Activated naive CD4-positive, alpha-beta T cell (primary cell): ENCODE measurements around the gene TMEM108.

Experiments used
- DNase-seq, 4 experiments: peaks; one replicate each; lab custom pipeline; 2025; lab: John Stamatoyannopoulos, UW

The TMEM108 gene

GRCh38 chr3:133117342-133117741 lies 79.2 kb downstream of the TMEM108 start:
- DNase-seq, result no peak

DNA sequence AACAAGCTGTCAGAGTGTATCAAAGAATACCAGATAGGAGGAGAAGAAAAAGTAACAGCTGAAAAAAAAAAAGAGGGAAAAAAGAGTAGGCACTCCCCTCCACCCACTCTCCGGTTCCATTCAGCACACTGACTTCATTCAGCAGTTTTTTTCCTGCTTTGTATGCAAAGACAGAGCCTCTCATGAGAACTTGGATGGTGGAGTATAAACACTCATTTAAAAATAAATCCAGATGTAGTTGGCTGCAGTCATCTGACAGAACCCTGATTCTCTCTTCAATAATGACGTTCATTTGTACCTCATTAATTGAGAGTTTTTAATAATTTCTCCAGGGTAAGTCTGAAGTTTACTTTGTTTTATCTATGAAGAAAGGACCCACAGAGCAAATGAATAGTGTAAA lies 81.0 kb downstream of the TMEM108 start:
- DNase-seq, result no peak

DNA sequence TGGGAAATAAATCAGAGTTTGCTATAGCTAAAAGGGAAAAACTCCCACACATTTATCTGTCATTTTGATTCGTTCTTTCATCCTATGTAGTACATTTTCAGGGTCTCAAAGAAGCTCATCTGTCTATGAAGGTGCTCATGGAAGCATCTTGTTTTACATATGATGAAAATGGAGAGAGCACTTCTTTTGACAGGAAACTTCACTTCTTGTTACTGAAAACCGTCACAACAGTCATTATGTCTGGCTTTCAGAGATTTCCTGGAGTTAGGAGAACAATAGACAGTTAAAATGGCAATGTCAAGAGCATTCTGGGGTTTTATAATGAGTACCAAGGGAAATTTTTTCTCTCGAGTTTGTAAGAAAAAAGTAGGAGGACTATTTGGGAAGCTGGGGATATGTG lies 83.3 kb downstream of the TMEM108 start:
- DNase-seq, result no peak

GRCh38 chr3:133123636-133124035 lies 85.4 kb downstream of the TMEM108 start:
- no peak for DNase-seq

- no peak for DNase-seq
These were observed 86.3 kb downstream of the TMEM108 start for GRCh38 chr3:133124511-133124910.

DNA sequence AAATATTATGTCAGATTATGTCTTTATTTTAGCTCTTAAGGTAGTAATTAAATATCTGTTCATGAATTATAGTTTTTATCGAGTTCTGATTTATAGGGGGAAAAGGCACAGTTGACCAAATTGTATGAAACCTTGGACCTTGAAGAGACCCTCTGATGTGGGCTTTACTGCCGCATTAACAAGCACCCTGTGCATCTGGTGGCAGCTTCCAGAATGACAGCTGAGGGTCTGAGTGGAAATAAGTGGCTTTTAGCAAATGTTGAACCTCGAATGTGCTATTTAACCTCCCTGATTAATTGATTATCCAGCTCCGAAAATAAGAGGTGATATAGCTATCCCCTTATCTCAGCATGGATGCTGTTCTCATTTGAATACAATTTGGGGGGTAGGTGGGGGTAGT lies 87.0 kb downstream of the TMEM108 start:
- DNase-seq, result no peak

DNA sequence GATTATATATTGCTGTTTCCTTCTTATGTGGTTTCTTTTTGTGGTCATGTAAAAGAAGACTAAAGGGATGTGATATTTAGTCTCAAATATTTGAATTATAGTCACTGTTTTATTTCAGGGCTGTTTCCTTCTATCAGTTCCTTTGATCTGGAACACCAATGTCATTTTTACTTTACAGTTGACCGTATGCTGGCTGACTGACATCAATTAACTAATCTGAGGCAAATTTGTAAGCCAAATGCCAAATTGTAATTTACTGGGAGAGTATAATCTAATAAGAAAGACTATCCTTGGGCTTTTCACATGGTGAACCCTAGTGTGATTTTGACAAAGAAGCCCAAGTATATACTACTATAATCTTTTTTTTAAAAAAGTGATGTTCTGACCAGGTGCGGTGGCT lies 87.6 kb downstream of the TMEM108 start:
- DNase-seq, result no peak

DNA sequence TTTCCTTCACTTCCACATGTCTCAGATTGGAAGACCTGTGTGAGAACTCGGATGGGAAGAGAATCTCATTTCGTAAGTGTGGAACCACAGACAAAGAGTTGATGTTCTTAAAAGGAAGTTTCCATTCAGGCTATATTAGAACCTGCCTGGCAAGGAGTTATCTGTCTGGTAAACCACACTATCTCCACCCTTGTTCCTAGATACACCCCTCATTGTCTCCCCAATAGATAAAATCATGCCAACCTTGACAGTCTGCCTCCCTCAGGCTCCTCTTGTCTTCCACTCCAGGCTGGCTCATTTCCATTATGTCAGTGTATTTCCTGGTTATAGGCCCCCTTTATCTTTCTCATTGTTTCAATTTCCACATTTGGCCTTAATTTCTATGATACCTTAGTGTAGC lies 89.2 kb downstream of the TMEM108 start:
- no peak for DNase-seq

GRCh38 chr3:133130168-133130567 lies 92.0 kb downstream of the TMEM108 start:
- no peak for DNase-seq

GRCh38 chr3:133135306-133135705 lies 97.1 kb downstream of the TMEM108 start:
- DNase-seq, result no peak

DNA sequence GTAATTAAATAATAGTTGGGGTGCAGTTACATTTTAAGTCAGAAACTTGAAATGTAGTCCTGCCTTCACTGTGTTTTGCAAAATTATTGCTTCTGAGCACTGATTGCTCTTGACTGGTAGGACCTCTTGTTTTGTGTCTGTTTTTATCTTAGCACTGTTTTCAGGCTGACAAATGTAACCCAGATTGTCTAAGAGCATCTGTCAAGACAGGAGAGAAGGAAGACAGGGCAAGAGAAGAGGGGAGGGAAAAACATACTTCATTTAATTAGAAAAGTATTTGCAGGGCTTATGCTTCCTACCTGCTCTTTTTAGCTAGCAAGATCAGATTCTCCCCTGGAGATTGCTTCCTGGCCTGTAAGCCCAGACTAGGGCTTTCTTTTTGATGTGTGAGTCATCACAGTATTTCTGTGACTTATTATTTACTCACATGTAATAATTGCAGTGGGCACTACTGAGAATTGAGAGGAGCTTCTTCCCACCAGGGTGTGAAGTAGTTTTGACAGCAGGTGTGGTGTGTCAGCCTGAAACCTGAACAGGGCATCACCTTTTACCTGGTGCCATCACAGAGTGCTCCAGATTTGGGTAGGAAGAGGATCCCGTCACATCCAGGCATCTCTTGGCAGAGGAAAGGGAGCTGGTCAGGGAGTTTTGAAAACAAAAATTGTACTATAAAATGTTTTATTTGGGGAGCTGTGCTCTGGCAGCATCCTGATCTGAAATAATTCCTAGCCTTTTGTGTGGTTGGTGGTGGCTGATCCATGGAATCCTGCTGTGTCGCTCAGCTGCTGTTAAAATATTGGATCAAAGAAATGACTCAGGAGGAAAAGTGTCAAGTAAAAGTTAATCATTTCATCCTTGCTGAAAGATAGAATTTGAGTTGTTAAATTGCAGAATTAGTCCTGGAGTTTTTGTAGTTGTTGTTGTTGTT lies 98.2 kb downstream of the TMEM108 start:
- no peak for DNase-seq

DNA sequence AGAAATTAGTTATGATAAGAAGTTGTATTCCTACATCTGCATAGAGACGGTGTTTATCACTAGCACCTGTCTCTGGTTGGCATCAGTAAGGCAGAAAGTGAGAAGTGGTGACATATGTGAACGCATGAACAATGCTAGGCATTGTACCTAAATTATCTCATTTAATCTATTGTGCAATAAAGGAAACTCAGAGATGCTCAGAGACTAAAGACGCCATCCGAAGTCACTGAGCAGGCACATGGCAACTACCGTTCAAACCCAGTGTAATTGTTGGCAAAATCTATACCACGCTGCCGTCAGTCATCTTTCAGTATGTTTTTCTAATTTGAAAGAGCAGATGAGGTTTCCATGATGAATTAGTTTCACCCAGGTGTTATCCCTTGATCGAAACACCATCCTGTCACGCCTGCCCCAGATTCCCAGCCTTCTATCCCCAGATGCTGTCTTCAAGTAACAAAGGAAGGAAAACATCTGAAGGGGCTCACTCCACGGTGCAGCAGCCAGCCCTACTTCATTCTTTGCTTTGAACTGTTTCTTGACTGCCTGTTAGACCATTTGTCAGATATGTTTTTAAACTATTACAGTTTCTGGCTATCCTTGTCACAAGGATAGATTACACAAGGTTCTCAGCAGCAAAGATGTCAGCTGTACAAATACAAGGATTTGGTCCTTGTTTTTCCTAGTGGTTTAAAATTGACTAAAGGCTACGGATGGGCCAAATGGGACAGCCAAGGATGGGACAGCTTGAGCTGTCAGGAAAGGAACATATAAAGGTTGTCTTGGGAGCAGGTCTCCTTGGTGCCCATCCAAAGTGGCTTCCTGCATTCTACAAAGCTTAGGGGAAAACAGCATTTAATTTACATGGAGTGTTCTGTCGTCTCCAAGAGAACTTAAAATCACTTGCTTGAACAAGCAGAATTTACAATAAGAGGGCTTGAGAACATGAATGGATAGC lies 99.1 kb downstream of the TMEM108 start:
- DNase-seq, result no peak

DNA sequence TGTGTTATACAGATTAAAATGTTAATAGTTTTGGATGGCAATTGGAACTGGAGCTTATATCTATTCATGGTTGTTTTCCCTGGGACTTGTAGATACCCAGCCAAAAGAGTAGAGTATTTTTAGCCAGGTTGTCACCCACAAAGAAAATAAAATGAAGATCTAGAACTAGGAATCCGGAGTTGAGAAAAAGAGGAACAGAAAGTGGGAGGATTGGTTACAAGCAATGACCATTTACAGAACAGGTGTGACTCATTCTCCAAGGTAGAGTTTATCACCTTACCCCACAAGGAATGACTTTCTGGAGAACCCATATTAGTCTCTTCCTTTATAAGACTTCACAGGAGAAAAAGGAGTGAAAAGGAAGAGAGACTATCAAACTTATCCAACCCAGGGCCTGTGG lies 99.8 kb downstream of the TMEM108 start:
- DNase-seq, result no peak

GRCh38 chr3:133152056-133152455 lies 113.9 kb downstream of the TMEM108 start:
- no peak for DNase-seq

- DNase-seq, result no peak
These were observed 114.6 kb downstream of the TMEM108 start for GRCh38 chr3:133152681-133153220.

GRCh38 chr3:133153382-133153781 lies 115.2 kb downstream of the TMEM108 start:
- DNase-seq, result no peak

- no peak for DNase-seq
These were observed 119.5 kb downstream of the TMEM108 start for GRCh38 chr3:133157716-133158115.

- no peak for DNase-seq
These were observed 120.5 kb downstream of the TMEM108 start for GRCh38 chr3:133158686-133159085.

DNA sequence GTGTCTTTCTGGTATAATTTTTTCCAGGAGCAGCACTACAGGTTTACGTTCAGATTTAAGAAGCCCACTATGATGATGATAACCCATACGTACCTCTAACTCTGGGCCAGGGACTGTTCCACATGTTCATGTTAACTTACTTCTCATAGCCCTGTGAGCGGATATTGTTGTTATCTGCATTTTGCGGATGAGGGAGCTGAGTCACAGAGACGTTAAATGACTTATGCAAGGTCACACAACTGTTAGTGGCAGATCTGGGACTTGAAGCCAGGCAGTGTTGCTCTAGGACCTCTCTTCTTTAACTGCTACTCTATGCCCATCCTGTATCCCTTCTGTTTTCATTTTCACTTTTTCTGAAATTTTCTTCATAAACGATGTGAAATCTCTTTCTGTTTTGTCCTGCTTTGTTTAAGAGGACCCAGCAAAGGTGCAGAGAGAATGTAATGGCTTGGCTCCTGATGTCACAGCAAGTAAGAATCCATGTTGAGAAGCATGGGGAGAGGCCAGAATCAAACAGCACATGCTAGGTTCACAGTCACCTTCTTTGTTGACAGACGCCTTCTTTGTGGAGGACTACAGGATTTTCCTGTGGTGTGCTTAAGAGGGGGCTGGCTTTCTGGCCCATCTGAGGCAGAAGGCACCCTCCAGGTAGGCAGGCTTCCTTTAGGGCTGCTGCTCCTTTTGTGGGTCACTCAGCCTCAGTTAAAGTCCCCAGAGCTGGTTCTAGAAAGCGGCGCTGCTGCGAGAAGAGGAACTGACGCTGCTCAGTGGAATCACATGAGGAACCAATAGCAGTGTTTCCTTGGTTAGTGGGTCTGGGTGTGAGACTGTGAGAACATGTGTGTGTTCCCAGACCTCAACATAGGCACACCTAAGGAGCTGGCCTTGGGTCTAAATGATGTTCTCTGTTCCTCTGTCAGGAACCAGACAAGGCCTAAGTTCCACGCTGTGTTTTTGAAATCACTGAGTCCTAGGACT lies 121.6 kb downstream of the TMEM108 start:
- DNase-seq, result no peak

DNA sequence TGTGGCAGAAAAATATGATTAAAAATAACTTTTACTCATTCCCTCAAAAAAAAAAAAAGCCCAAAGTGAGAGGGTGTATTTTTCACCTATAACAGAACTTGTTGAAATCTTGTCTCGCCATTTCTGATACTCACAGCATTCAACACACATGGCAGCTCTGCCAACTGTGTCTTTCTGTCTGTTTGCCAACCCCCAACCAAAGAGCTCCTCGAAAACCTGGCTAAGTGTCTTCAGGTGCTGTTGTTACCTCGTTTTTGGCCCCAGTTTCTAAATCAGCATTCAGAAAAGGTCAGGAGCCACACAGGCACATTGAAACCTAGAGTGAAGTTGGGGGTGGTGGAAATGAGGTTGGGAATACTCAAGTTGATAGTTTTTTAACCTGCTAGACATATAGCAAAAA lies 123.5 kb downstream of the TMEM108 start:
- DNase-seq, result no peak

GRCh38 chr3:133162265-133162664 lies 124.1 kb downstream of the TMEM108 start:
- DNase-seq, result no peak
